Lower lobe of right lung (tissue), 2 donors: ENCODE data around the gene CPT1B. TPM values are rescaled to one million over a fixed set of nuclear protein-coding genes. Genes with fewer than 3 reads are reported as not detected.

Experiments used
- ATAC-seq, 2 donors: fragments of 200-7000 bp; cut with Tn5 transposase; one replicate each; pipeline ENCODE4 v1.9.1; 2020 to 2022; ENCODE audit warnings: mild to moderate bottlenecking in 2 of 2, moderate library complexity in 2 of 2
- DNase-seq: peaks from one replicate; pipeline ENCODE4 v3.0.0-alpha.2; 2020
- H3K27ac ChIP-seq: fragments of 200-600 bp; one replicate; pipeline ENCODE4 v1.8.0; 2022
- H3K27me3 ChIP-seq: fragments of 200-600 bp; one replicate; pipeline ENCODE4 v1.8.0; 2022; ENCODE audit warnings: low read depth
- H3K36me3 ChIP-seq: fragments of 200-600 bp; one replicate; pipeline ENCODE4 v1.8.0; 2022; ENCODE audit warnings: mild to moderate bottlenecking
- H3K4me1 ChIP-seq: fragments of 200-600 bp; one replicate; pipeline ENCODE4 v1.8.0; 2022
- H3K4me3 ChIP-seq: fragments of 200-600 bp; one replicate; pipeline ENCODE4 v1.8.0; 2022; ENCODE audit warnings: mild to moderate bottlenecking
- H3K9me3 ChIP-seq: fragments of 200-600 bp; one replicate; pipeline ENCODE4 v1.8.0; 2022
- intact Hi-C: fragments of 100-400 bp; cut with DNase I; formaldehyde crosslinking; loops from one replicate; pipeline ENCODE4 v1.11.0; 2022
- total RNA-seq: library from RNA; stranded (reverse); fragmentation: NEBNext Ultra II Directional; extraction: Animal tissue kit (Norgen Biotek cat#: 25700); gene quantifications from one replicate; pipeline ENCODE4 v1.2.1, GENCODE V29; 2021
- TF ChIP-seq, protein P1 (sequence below): fragments of 200-600 bp; IDR thresholded peaks from one replicate; pipeline ENCODE4 v1.8.0; 2022; ENCODE audit warnings: antibody characterized with exemption, mild to moderate bottlenecking
- donor health status: DM: no; HTN: yes; CAD: no; lungs with severe emphysema.

CPT1B gene
- total RNA-seq, 1 donor from 2014 or later: 12.6 TPM

DNA sequence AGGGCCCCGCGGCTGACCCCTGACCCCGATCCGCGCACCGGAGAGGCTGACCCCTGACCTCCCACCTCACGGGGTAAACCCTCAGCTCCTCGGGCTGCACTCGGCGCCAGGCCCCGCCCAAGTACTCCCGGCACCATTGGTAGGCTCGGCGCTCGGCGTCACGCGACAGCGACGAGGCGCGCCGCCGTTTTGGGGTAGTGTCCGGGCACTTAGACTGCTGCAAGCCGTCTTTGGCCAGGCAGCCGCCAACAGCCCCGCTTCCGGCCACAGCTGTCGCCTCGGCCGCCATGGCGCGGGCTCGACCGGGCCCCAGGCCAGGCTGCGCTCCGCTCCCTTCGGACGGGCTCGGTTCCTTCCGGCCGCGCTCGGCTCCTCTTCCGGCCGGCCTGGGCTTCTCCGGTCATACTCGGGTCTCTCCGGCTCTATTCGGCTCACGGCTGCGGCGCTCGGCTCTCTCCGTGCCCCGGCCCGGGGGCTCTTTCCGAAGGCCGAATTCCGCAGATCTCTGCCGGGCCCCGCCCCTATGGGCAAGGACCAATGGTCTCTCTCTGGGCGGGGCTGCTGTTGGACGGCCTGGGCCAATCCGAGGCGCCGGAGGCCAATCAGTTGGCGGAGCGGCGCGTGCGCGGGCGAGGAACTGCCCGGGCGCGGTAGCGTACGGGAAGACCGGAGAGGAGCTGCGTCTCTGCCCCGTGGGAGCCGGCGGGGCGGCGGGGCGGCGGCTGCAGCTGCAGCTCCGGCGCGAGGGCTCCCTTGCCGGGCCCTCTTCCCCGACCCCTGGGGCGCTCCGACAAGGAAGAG is 4.5 kb upstream of the CPT1B start, which contains the start of gene CHKB:
Gene CHKB (minus strand): TSS at position 357 of the 801 bp plus-strand sequence. CDS start 68 bp downstream, at position 289.
- Histone ChIP-seq H3K27me3 (no peaks in the 10 kb centered on the region), H3K9me3 (no peaks in the 10 kb centered on the region), H3K4me1 (peaks cover 18% of the 10 kb centered on the region), H3K36me3 (peaks cover 4% of the 10 kb centered on the region), H3K27ac (peak within 1 kb of the TSS; percentile 99), H3K4me3 (peak within 1 kb of the TSS; percentile 70)
- ATAC-seq (peak; percentile 98 to 99), DNase-seq (peak; percentile 99)
- TF ChIP-seq, protein P1, sequence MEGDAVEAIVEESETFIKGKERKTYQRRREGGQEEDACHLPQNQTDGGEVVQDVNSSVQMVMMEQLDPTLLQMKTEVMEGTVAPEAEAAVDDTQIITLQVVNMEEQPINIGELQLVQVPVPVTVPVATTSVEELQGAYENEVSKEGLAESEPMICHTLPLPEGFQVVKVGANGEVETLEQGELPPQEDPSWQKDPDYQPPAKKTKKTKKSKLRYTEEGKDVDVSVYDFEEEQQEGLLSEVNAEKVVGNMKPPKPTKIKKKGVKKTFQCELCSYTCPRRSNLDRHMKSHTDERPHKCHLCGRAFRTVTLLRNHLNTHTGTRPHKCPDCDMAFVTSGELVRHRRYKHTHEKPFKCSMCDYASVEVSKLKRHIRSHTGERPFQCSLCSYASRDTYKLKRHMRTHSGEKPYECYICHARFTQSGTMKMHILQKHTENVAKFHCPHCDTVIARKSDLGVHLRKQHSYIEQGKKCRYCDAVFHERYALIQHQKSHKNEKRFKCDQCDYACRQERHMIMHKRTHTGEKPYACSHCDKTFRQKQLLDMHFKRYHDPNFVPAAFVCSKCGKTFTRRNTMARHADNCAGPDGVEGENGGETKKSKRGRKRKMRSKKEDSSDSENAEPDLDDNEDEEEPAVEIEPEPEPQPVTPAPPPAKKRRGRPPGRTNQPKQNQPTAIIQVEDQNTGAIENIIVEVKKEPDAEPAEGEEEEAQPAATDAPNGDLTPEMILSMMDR: no peak
- intact Hi-C loops: no loop called here

DNA sequence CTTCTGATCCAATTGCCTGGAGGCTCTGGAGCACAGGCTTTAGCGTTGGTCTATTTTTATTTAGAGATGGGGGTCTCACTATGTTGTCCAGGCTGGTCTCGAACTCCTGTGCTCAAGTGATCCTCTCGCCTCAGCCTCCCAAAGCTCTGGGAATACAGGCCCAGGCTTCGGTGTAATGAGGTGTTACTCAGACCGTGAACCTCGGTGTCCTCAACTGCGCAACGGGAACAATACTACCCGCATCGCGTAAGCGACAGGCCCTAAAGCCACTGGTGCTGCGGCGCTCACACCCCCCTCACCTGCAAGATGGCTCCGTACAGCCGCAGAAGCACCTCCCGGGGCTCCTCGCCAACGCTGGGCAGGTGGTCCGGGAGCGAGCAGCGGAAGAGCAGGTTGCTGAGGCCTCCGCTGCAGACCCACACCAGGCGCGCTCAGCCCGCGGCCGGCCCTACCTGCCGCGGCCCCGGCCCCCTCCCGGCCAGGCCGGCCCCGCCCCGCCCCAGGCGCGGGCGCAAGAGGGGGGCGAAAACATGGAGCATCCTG is 3.8 kb upstream of the CPT1B start:
- ATAC-seq (no peak), DNase-seq (no peak)
- H3K36me3 ChIP-seq: peaks cover 4% of the 10 kb centered on the region
- H3K4me1 ChIP-seq: peaks cover 18% of the 10 kb centered on the region
- intact Hi-C loops: no loop called here
- TF ChIP-seq, protein P1: no peak
- no peaks in the 10 kb centered on the region for H3K9me3 ChIP-seq
- no peaks in the 10 kb centered on the region for H3K27me3 ChIP-seq
- peak overlapping the region; percentile 70 for H3K4me3 ChIP-seq
- peak overlapping the region; percentile 99 for H3K27ac ChIP-seq

DNA sequence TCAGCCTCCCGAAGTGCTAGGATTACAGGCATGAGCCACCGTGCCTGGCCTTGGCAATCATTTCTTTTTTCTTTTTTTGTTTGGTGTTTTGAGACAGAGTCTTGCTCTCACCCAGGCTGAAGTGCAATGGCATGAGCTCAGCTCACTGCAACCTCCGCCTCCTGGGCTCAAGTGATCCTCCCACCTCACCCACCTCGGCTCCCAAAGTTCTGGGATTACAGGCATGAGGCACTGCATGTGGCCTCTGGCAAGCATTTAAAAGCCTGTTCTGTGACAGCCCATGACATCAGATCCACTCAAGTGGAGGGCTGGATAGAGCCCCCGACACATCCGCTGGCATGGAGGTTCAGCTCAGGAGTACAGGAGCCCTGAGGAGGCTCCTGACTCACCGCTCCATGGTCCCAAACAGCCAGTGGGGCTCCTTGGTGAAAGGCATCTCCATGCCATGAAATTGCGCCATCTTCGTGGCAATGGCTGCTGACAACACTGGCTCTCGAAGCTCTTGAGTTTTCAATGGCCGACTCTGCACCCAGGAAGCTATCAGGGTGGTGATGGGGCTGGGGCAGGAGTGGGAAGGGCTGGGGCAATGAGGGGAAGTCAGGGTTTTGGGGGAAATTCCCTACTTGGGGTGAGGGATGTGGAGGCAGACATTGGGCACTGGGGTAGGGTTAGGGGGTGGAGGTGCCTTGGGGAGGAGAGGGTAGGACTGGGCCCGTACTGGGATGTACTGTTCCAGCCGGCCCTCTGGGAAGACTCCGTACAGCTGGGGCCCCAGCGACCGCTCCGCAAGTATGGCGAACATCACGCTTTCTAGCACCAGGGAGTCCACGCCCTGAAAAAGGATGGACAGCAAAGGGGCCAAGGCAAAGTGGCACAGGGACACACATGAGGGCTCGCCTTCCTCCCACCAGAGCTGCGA is 3.1 kb upstream of the CPT1B start:
- H3K27me3 ChIP-seq: no peaks in the 10 kb centered on the region
- H3K27ac ChIP-seq: peak overlapping the region; percentile 99
- DNase-seq (peak; percentile 49), ATAC-seq (no peak)
- H3K9me3 ChIP-seq: no peaks in the 10 kb centered on the region
- H3K4me3 ChIP-seq: peak overlapping the region; percentile 70
- intact Hi-C loops: no loop called here
- TF ChIP-seq, protein P1: no peak
- H3K36me3 ChIP-seq: peaks cover 4% of the 10 kb centered on the region
- peaks cover 18% of the 10 kb centered on the region for H3K4me1 ChIP-seq

DNA sequence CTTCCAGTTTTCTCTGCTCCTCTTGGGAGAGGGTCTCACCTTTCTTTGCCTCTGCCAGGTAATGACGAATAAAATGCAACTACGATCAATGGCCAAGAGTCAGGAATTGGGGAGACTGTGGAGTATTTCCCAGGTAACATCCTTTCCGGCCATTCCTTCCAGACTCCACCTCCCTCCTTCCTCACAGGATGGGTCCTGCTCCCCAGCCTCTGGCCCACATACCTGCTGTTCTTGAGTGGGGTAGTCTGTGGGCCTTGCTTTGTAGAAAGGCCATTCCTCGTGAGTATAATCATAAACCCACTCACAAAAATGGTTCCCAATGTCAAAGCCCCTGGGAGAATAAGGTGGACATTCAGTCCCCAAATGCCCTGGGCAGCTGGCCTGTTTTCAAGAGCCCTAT is 1.5 kb upstream of the CPT1B start:
- no peak for DNase-seq
- H3K27ac ChIP-seq: no peak overlapping the region

More for the DNA sequence above, 1.5 kb upstream of the CPT1B start:
- no peaks in the 10 kb centered on the region for H3K9me3 ChIP-seq
- TF ChIP-seq, protein P1: no peak
- H3K36me3 ChIP-seq: peaks cover 4% of the 10 kb centered on the region
- H3K27me3 ChIP-seq: no peaks in the 10 kb centered on the region
- H3K4me1 ChIP-seq: peaks cover 18% of the 10 kb centered on the region
- no peak overlapping the region for H3K4me3 ChIP-seq
- intact Hi-C loops: no loop called here
- ATAC-seq: no peak
